HG02763 (cell line): ENCODE measurements around the gene CD3D.

Experiments used
- ATAC-seq: cut with Tn5 transposase; IDR thresholded peaks from one replicate; pipeline ENCODE4 v1.9.1; 2021; ENCODE audit warnings: mild to moderate bottlenecking, moderate library complexity; ENCODE audit not compliant: unreplicated experiment

Gene CD3D

GRCh38 chr11:118342503-118343161, at the start of gene CD3D:
CD3D (minus strand) TSS chr11:118342705; CDS start chr11:118342607, 98 bp downstream.
- ATAC-seq: no peak

- ATAC-seq: no peak
Measured at GRCh38 chr11:118383657-118384056, 41.2 kb upstream of the CD3D start.

GRCh38 chr11:118382954-118383353, 40.4 kb upstream of the CD3D start:
- ATAC-seq: no peak

- ATAC-seq: no peak
Measured at GRCh38 chr11:118380571-118380970, 38.1 kb upstream of the CD3D start.

GRCh38 chr11:118379497-118379896, 37.0 kb upstream of the CD3D start:
- ATAC-seq: no peak

DNA sequence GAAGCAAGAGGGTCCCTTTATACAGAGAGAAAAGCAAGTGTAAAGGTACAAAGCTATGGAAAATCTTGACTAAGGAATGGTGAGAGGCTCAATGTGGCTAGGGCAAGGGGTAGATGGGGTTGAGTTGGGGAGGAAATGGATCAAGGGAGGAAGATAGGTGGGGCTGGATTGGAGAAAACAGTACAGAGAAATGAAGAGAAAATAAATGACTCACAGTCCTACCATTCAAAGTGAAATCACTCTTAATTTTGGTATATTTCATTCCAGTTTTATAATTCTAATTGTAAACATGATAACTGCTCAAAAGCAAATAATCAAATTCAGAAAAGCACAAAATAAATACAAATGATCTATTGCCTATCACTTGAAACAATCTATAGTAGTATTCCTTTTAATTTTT, 33.5 kb upstream of the CD3D start:
- no peak for ATAC-seq

- no peak for ATAC-seq
Measured at GRCh38 chr11:118374729-118375128, 32.2 kb upstream of the CD3D start.

DNA sequence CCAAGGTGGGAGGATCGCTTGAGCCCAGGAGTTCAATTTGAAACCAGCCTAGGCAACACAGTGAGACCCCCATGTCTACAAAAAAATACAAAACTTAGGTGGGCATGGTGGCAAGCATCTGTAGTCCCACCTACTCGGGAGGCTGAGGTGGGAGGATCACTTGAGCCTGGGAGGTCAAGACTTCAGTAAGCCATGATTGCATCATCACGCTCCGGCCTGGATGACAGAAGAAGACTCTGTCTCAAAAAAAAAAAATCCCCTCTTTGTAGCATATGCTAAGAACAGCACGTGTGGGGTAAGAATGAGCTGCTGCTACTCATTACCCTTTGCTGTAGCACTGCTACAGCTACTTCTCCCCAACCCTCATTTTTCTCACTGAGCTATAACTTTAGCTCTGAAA, 31.4 kb upstream of the CD3D start:
- ATAC-seq: no peak

DNA sequence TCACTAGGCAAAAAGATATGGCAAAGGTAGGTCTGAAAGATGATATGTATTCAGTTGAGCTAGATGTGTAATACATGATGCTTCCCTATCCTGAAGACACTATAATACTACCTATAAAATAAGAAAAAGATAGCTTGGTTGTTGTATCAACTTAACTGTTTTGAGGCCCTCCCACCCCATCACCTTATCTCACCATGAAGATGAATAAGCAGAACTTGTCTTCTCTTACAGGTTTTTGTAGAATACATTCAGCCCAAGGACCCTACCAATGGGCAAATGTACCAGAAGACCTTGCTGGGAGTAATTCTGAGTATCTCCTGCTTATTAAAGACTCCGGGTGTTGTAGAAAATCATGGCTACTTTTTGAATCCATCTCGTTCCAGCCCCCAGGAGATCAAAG, 30.8 kb upstream of the CD3D start:
- ATAC-seq: no peak

DNA sequence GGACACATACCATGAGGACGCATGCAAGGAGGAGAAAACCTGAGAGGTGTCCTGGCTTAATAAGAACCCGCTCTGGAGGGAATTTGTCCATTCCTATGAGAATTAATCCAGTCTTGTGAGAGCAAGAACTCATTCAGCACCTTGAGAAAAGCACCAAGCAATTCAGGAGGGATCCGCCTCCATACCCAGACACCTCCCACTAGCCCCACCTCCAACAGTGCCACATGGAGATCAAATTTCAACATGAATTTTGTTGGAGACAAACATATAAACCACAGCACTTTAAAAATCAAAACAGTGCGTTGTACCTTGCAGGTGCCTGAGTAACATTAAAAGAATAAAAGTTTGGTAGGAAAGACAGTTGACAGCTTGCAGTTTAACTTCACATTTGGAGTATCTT, 28.3 kb upstream of the CD3D start:
- ATAC-seq: no peak

DNA sequence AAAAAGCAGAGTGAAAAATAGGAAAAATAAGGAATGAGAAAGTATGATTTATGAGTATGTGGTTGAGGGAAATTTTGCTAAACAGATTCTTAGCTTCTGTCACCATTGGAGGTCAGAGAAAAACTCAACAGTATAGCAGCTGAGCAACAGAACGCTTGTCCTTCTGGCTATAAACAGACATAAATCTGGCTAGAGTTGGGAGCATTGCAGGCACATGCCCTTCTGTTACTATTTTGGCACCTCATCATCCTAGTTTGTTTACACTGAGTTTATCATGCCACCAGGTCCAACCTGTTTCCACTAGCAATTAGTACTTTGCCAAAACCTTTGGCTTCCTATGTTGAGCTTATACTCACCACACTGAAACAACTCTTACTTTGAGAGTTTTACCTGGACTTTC, 23.8 kb upstream of the CD3D start:
- ATAC-seq: no peak

GRCh38 chr11:118364956-118365615, 22.6 kb upstream of the CD3D start:
- ATAC-seq: no peak

DNA sequence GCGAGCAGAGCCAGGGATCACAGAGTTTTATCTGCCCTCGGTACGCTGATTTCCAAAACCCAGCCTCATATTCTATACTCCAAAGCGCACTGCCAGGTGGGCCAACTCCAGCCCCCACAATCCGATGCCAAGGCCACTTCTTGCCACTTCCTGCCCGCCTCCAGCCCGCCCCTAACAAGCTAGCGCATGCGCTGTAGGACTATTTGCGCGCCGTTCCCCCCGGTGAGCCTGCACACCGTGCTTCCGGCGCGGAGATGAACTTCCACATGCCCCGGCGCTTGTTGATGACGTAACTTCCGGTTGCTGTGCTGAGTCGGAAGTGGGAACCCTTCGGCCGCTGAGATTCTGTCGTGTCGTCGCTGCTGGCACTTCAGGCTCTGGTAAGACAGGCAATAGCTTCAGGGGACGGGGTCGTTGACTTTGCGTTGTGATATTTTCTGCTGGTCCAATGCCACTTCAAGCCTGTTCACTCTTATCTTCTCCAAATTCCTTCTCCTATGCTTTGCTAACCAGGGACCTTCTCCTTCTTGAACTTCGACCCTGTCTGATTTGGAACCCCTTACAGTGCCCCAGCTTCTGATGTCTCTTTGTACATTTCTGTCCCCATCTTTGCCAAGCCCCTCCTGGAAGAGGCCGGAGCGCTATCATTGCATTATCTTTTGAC, 16.9 kb upstream of the CD3D start, which contains the start of gene UBE4A:
Gene UBE4A (plus strand): TSS at position 306 of the 664 bp plus-strand sequence. CDS start 5,481 bp downstream, outside the sequence.
- ATAC-seq: peak; percentile 83

- no peak for ATAC-seq
Measured at GRCh38 chr11:118358071-118358470, 15.6 kb upstream of the CD3D start.

GRCh38 chr11:118353084-118353710, 10.7 kb upstream of the CD3D start:
- ATAC-seq: no peak

DNA sequence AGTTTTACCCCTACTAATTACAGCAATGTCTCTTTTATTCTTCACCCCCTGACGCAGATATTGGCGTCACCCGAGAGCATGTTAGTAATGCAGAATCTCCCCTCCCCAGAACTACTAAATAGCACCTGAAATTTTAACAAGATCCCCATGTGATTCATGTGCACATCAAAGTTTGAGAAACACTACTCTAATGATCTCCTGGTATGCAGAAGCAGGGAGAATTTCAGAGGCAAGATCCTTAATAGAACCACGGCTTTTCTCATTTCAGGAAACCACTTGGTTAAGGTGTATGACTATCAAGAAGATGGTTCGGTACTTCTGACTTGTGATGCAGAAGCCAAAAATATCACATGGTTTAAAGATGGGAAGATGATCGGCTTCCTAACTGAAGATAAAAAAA, 7.0 kb upstream of the CD3D start:
- ATAC-seq: no peak

DNA sequence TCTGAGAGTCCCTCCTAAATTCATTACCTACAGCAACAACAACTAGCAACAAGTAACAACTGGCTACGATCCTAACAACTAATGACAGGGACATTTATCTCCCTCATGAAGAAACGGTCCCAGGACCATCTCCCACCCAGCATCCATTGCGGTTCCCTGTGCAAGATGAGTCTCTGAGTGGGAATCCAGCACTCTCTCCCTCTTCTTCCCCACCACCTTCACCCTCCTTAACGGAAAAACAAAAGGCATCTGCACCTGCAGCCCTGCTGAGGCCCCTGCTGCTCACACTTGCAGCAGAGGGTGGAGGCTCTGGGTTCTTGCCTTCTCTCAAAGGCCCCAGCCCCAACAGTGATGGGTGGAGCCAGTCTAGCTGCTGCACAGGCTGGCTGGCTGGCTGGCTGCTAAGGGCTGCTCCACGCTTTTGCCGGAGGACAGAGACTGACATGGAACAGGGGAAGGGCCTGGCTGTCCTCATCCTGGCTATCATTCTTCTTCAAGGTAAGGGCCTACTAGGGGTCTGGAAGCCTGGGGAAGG, 1.5 kb upstream of the CD3D start, which contains the start of gene CD3G:
Gene CD3G (plus strand): TSS at position 364 of the 535 bp plus-strand sequence. CDS start 80 bp downstream, at position 444.
- no peak for ATAC-seq

- ATAC-seq: no peak
Measured at GRCh38 chr11:118343248-118343647, 743 bp upstream of the CD3D start.

GRCh38 chr11:118341815-118342489, 553 bp downstream of the CD3D start:
- ATAC-seq: no peak

DNA sequence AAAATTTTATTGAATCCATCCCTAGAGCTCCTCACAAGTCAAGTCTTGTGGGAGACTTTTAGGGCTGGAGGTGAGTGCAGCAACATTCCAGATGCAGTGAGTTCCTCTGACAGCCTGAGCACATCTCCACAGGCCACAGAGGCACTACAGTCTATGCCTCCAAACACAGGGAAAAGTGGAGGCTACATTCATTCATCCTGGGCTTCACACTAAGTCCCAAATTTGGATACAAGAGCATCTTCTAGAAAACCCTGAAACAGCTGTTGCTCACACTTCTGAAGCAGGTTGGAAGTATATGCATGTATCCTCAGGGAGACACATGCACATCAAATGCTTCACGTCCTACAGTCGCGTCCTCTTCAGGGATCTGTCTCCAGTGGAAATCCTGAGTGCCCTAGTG, 1.2 kb downstream of the CD3D start:
- ATAC-seq: no peak

DNA sequence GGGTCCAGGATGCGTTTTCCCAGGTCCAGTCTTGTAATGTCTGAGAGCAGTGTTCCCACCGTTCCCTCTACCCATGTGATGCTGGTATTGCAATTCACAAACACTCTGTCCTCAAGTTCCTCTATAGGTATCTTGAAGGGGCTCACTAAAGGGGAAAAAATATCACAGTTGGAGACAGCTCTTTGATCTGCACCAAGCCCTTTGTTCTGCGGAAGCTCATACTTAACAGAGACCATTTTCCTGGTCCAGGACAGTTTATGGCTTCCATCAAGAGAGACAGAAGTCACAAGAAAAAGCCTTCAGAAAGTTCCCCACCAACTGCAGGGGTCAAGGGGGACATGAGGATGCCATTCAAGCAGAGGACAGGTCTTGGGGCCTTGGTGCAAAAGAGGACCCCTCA, 2.1 kb downstream of the CD3D start:
- no peak for ATAC-seq
